GM19023 (cell line): ENCODE data around the gene WDR43.

Source experiments
- ATAC-seq: cut with Tn5 transposase; IDR thresholded peaks from one replicate; pipeline ENCODE4 v1.9.1; 2021; ENCODE audit warnings: mild to moderate bottlenecking, moderate library complexity; ENCODE audit not compliant: unreplicated experiment

WDR43 gene

GRCh38 chr2:28909655-28910353, 15.3 kb downstream of the WDR43 start:
- no peak for ATAC-seq

- no peak for ATAC-seq
Observed at GRCh38 chr2:28915939-28916338, 21.5 kb downstream of the WDR43 start.

- ATAC-seq = no peak
Observed at GRCh38 chr2:28926847-28927246, 32.4 kb downstream of the WDR43 start.

GRCh38 chr2:28927469-28927868, 33.0 kb downstream of the WDR43 start:
- ATAC-seq = no peak

GRCh38 chr2:28927878-28928277, 33.4 kb downstream of the WDR43 start:
- no peak for ATAC-seq

- no peak for ATAC-seq
Observed at GRCh38 chr2:28929581-28929980, 35.1 kb downstream of the WDR43 start.

GRCh38 chr2:28930205-28930604, 35.7 kb downstream of the WDR43 start:
- no peak for ATAC-seq

- ATAC-seq = no peak
Observed at GRCh38 chr2:28934769-28935168, 40.3 kb downstream of the WDR43 start.

GRCh38 chr2:28941008-28941407, 46.5 kb downstream of the WDR43 start:
- no peak for ATAC-seq

- no peak for ATAC-seq
Observed at GRCh38 chr2:28944535-28945248, 50.2 kb downstream of the WDR43 start.

GRCh38 chr2:28948160-28948559, 53.7 kb downstream of the WDR43 start:
- ATAC-seq = no peak

- ATAC-seq = no peak
Observed at GRCh38 chr2:28949190-28949589, 54.7 kb downstream of the WDR43 start.

- no peak for ATAC-seq
Observed at GRCh38 chr2:28949617-28950305, 55.3 kb downstream of the WDR43 start.

GRCh38 chr2:28950941-28951630, 56.6 kb downstream of the WDR43 start:
- ATAC-seq = no peak

- no peak for ATAC-seq
Observed at GRCh38 chr2:28951910-28952835, 57.7 kb downstream of the WDR43 start.

GRCh38 chr2:28952836-28953211, 58.4 kb downstream of the WDR43 start:
- no peak for ATAC-seq

- no peak for ATAC-seq
Observed at GRCh38 chr2:28955467-28955866, 61.0 kb downstream of the WDR43 start.

GRCh38 chr2:28956415-28956826, 62.0 kb downstream of the WDR43 start:
- no peak for ATAC-seq

- no peak for ATAC-seq
Observed at GRCh38 chr2:28956890-28957289, 62.4 kb downstream of the WDR43 start.

- no peak for ATAC-seq
Observed at GRCh38 chr2:28958689-28959088, 64.2 kb downstream of the WDR43 start.
